ENCODE data around the gene F9.

F9 gene

DNA sequence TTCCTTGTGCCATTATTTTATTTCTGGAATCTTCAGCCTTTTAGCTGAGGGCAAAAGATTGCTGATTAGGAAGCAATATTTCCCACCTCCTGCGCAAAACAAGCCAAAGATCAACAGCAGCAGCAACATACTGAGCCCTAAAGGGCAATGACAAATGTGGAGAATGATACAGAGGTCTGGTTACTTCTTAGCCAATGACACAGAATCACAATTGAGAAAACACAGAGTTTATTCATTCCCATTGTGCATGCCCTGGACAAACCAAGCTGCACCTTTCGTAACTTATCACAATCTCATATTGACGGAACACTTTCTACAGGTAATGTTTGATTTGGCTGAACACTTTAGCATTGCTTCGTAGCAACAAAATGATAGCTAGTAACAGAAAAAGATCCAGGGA, 13.4 kb downstream of the F9 start:
- Histone ChIP-seq H3K27me3 (ENCODE audit: control insufficient read depth, insufficient read depth, low read length) (no peaks in the 10 kb centered on the region), H3K4me3 (ENCODE audit: low read depth, low read length) (no peak overlapping the region), H3K4me1 (ENCODE audit: control insufficient read depth, insufficient read depth, low read length) (no peaks in the 10 kb centered on the region), H3K36me3 (ENCODE audit: control insufficient read depth, insufficient read depth, low read length) (no peaks in the 10 kb centered on the region), H3K9me3 (ENCODE audit: control insufficient read depth, insufficient read depth, low read length) (no peaks in the 10 kb centered on the region), H3K9ac (ENCODE audit: low read depth, low read length) (no peak overlapping the region)

DNA sequence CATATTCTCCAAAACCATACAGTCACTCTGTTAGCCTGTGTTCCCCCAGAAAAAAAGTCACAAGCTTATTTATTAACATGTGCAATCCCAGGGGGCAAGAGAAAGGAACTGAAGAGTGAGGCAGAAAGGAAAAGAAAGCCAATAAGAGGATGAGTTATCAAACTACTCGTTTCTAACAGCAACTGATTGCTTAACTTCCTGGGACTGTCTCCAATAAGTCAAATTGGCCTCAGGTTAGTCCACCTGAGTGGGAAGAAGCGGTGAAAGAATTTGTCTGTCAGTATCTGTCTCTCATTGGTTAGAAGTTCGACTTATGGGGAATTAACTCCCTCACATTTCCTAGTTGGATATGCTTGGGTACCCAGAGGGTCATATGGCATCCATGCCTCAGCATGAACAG, 14.1 kb downstream of the F9 start:
- H3K9ac ChIP-seq (ENCODE audit: low read depth, low read length): no peak overlapping the region
- H3K9me3 ChIP-seq (ENCODE audit: control insufficient read depth, insufficient read depth, low read length): no peaks in the 10 kb centered on the region
- H3K4me3 ChIP-seq (ENCODE audit: low read depth, low read length): no peak overlapping the region
- H3K4me1 ChIP-seq (ENCODE audit: control insufficient read depth, insufficient read depth, low read length): no peaks in the 10 kb centered on the region
- H3K36me3 ChIP-seq (ENCODE audit: control insufficient read depth, insufficient read depth, low read length): no peaks in the 10 kb centered on the region
- H3K27me3 ChIP-seq (ENCODE audit: control insufficient read depth, insufficient read depth, low read length): no peaks in the 10 kb centered on the region

DNA sequence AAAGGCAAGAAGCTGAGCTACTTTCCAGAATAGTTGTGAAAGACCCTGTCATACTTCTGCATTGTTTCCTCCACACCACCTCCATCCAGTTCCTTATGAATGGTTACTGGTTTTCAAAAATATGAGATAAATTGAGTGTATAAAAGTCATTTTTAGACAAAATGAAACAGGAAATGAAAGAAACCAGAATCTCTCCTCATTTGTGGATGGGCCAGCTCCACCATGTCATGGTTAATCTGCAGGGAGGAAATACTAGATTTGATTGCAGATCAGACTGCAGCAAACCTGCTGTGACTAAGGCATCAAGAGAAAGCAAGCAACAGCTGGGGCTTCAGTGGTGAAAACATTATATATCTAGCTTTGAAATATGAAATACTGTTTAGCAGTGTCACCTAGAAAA, 23.8 kb downstream of the F9 start:
- H3K27me3 ChIP-seq (ENCODE audit: control insufficient read depth, insufficient read depth, low read length): no peaks in the 10 kb centered on the region
- H3K36me3 ChIP-seq (ENCODE audit: control insufficient read depth, insufficient read depth, low read length): no peaks in the 10 kb centered on the region
- H3K9ac ChIP-seq (ENCODE audit: low read depth, low read length): no peak overlapping the region
- H3K4me3 ChIP-seq (ENCODE audit: low read depth, low read length): no peak overlapping the region
- no peaks in the 10 kb centered on the region for H3K4me1 ChIP-seq (ENCODE audit: control insufficient read depth, insufficient read depth, low read length)
- no peaks in the 10 kb centered on the region for H3K9me3 ChIP-seq (ENCODE audit: control insufficient read depth, insufficient read depth, low read length)

DNA sequence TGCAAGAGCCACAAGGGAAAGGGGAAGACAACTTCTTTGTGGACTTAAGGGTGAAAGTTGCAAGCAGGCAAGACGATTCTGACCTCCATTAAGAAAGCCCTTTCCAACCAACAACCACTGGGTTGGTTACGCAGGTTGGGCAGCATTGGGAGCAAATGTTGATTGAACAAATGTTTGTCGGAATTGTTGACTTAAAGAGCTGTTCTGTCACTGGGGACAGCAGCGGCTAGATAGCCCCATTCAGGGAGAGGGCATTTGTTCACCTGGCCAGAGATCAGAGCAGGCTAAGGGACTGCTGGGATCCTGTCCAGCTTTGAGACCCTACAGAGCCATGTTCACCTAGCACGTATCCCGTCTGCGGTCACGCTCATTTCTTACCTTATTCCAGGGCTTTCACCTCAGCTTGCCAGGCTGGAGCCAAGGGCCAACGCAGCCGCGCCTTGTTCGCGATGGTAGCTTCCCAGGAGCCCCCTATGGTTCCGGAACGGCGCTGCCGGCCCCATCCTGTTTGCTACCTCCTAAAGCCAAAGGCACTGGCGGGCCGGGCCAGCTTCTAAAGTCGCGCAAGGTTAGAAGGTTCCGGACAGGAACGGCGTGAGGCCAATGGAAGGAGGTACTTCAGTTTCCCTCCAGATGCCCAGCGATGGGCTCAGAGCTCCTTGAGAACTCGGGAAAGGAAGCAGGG, 24.6 kb downstream of the F9 start:
- Histone ChIP-seq H3K4me3 (ENCODE audit: low read depth, low read length) (no peak overlapping the region), H3K27me3 (ENCODE audit: control insufficient read depth, insufficient read depth, low read length) (no peaks in the 10 kb centered on the region), H3K4me1 (ENCODE audit: control insufficient read depth, insufficient read depth, low read length) (no peaks in the 10 kb centered on the region), H3K9ac (ENCODE audit: low read depth, low read length) (no peak overlapping the region), H3K36me3 (ENCODE audit: control insufficient read depth, insufficient read depth, low read length) (no peaks in the 10 kb centered on the region), H3K9me3 (ENCODE audit: control insufficient read depth, insufficient read depth, low read length) (no peaks in the 10 kb centered on the region)

DNA sequence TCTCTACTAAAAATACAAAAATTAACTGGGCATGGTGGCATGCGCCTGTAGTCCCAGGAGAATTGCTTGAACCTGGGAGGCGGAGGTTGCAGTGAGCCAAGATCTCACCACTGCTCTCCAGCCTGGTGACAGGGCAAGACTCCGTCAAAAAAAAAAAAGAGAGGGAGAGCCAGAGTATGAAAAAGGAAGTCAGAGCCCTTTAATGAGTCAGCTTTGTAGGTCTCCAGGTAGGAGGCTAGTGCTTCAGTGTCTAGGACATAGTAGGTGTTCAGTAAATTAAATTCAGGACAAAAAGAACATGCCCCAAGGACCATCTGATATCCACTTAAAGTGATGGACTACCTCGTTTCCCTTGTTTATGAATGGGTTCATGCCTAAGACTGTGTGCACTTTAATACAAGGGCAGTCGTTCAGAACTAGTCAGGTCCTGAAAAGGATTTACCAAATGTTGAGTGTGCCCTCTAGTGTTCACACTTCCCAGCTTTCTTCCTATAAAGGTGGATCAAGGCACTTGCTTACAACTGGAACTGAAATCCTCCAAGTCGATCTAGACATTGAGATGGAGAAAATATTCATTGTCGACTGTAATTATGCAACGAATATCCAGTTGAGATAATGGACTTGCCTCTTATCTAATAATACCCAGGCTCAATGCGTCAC, 29.0 kb downstream of the F9 start:
- H3K4me3 ChIP-seq (ENCODE audit: low read depth, low read length): no peak overlapping the region
- H3K4me1 ChIP-seq (ENCODE audit: control insufficient read depth, insufficient read depth, low read length): no peaks in the 10 kb centered on the region
- H3K9me3 ChIP-seq (ENCODE audit: control insufficient read depth, insufficient read depth, low read length): no peaks in the 10 kb centered on the region
- no peaks in the 10 kb centered on the region for H3K27me3 ChIP-seq (ENCODE audit: control insufficient read depth, insufficient read depth, low read length)
- H3K9ac ChIP-seq (ENCODE audit: low read depth, low read length): no peak overlapping the region
- H3K36me3 ChIP-seq (ENCODE audit: control insufficient read depth, insufficient read depth, low read length): no peaks in the 10 kb centered on the region

DNA sequence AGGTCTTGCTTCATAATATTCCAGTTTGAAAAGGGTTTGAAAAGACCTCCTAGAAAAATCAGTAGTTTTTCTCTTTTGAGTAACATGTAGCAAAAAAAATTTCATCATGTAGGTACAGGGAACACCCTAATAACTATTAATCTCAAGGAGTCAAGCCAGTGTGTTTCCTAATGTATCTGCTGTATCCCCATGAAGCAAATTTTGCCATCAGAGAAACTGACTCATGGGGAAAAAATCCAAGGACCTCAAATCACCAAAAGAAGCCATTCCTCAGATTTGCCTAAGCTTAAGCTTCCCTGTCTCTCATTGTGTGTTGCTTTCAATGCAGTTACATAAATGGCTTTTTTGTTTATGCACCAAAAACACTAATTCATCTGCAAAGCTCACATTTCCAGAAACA, 29.7 kb downstream of the F9 start:
- H3K9ac ChIP-seq (ENCODE audit: low read depth, low read length): no peak overlapping the region
- H3K27me3 ChIP-seq (ENCODE audit: control insufficient read depth, insufficient read depth, low read length): no peaks in the 10 kb centered on the region
- H3K4me1 ChIP-seq (ENCODE audit: control insufficient read depth, insufficient read depth, low read length): no peaks in the 10 kb centered on the region
- H3K9me3 ChIP-seq (ENCODE audit: control insufficient read depth, insufficient read depth, low read length): no peaks in the 10 kb centered on the region
- H3K4me3 ChIP-seq (ENCODE audit: low read depth, low read length): no peak overlapping the region
- H3K36me3 ChIP-seq (ENCODE audit: control insufficient read depth, insufficient read depth, low read length): no peaks in the 10 kb centered on the region

DNA sequence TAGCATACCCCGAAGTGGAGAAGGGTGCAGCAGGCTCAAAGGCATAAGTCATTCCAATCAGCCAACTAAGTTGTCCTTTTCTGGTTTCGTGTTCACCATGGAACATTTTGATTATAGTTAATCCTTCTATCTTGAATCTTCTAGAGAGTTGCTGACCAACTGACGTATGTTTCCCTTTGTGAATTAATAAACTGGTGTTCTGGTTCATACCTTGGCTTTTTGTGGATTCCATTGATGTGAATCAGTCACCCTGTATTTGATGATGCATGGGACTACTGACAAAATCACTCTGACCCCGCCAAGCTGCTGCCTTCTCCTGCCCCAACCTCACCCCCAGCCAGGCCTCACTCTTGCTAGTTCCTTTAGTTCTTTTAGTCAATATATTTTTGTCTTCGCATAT, 32.7 kb downstream of the F9 start:
- Histone ChIP-seq H3K27me3 (ENCODE audit: control insufficient read depth, insufficient read depth, low read length) (no peaks in the 10 kb centered on the region), H3K36me3 (ENCODE audit: control insufficient read depth, insufficient read depth, low read length) (no peaks in the 10 kb centered on the region), H3K9me3 (ENCODE audit: control insufficient read depth, insufficient read depth, low read length) (no peaks in the 10 kb centered on the region), H3K4me3 (ENCODE audit: low read depth, low read length) (no peak overlapping the region), H3K9ac (ENCODE audit: low read depth, low read length) (no peak overlapping the region), H3K4me1 (ENCODE audit: control insufficient read depth, insufficient read depth, low read length) (no peaks in the 10 kb centered on the region)

DNA sequence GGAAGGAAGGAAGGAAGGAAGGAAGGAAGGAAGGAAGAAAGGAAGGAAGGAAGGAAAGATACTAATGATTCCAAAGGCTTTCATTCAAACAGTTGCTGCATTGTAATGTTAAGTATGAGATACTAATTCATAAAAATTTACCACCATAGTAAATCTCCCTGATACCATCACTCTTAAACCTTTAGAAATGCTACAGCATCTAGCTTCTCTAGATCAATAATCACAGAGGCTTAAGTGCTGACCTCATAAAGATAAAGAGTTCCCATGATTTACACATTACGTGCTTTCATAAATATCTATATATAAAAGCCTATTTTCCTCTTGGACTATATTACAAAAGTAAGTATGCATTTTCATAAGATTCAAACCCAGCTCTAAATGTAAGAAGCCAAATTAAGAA, 36.4 kb downstream of the F9 start:
- Histone ChIP-seq H3K4me3 (ENCODE audit: low read depth, low read length) (no peak overlapping the region), H3K4me1 (ENCODE audit: control insufficient read depth, insufficient read depth, low read length) (no peaks in the 10 kb centered on the region), H3K36me3 (ENCODE audit: control insufficient read depth, insufficient read depth, low read length) (no peaks in the 10 kb centered on the region), H3K27me3 (ENCODE audit: control insufficient read depth, insufficient read depth, low read length) (no peaks in the 10 kb centered on the region), H3K9me3 (ENCODE audit: control insufficient read depth, insufficient read depth, low read length) (no peaks in the 10 kb centered on the region), H3K9ac (ENCODE audit: low read depth, low read length) (no peak overlapping the region)

DNA sequence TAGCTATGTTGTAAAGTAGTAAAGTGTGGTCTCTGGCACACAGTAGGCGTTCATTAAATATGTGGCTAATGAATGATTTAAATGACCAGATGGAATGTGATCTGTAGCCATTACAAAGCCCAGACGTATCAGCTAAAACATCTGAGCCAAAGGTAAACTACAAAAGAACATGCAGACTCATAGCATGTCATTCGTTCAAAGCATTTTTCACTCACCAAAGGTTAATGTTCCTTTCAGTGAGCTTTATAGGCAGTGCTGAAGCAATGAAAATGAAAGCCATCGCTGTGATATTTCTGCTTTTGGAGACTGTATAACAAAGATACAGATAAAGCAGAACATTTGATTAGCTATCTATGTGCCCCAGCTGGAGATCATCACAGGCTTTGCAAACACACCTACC, 50.5 kb downstream of the F9 start:
- no peak overlapping the region for H3K4me3 ChIP-seq (ENCODE audit: low read depth, low read length)
- H3K9me3 ChIP-seq (ENCODE audit: control insufficient read depth, insufficient read depth, low read length): no peaks in the 10 kb centered on the region
- H3K27me3 ChIP-seq (ENCODE audit: control insufficient read depth, insufficient read depth, low read length): no peaks in the 10 kb centered on the region
- H3K36me3 ChIP-seq (ENCODE audit: control insufficient read depth, insufficient read depth, low read length): no peaks in the 10 kb centered on the region
- H3K9ac ChIP-seq (ENCODE audit: low read depth, low read length): no peak overlapping the region
- no peaks in the 10 kb centered on the region for H3K4me1 ChIP-seq (ENCODE audit: control insufficient read depth, insufficient read depth, low read length)

DNA sequence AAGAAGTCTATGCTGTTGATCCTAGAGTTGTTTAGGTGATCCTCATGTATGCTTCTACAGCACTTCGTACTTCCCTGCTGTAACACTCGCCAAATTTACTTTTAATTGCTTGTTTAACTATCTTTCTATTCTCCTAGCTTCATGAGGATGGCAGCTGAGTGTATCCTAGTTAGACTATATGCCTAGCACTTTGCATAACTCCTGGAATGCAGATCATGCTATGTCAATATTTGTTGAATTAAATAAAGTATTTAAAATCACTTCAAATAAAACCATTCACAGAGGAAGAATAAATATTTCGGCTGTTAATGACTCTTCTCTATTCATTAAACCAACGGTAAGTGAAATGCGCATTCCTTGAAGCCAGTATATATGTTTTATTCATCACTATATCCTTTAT, 55.1 kb downstream of the F9 start:
- H3K4me1 ChIP-seq (ENCODE audit: control insufficient read depth, insufficient read depth, low read length): no peaks in the 10 kb centered on the region
- H3K4me3 ChIP-seq (ENCODE audit: low read depth, low read length): no peak overlapping the region
- H3K27me3 ChIP-seq (ENCODE audit: control insufficient read depth, insufficient read depth, low read length): no peaks in the 10 kb centered on the region
- H3K36me3 ChIP-seq (ENCODE audit: control insufficient read depth, insufficient read depth, low read length): no peaks in the 10 kb centered on the region
- no peaks in the 10 kb centered on the region for H3K9me3 ChIP-seq (ENCODE audit: control insufficient read depth, insufficient read depth, low read length)
- H3K9ac ChIP-seq (ENCODE audit: low read depth, low read length): no peak overlapping the region

DNA sequence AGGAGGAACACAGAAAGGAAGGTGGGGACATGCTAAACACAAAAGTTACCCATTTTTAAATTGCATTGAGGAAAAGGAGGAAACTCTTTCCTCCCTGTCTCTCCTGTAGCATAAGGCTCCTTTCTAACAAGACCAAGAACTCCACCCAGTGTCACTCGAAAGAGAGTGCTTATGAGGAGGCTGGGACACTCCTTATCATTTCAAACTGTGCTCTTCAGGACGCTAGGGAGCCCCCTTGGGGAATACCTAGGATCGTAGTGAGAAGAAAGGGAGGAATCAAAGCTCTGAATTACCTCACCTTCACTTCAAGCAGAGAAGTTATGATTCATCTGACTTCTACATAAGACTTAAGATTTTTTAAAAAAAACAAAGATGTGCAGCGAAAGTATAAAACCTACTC, 65.5 kb downstream of the F9 start:
- Histone ChIP-seq H3K4me3 (ENCODE audit: low read depth, low read length) (no peak overlapping the region), H3K36me3 (ENCODE audit: control insufficient read depth, insufficient read depth, low read length) (no peaks in the 10 kb centered on the region), H3K9ac (ENCODE audit: low read depth, low read length) (no peak overlapping the region), H3K9me3 (ENCODE audit: control insufficient read depth, insufficient read depth, low read length) (no peaks in the 10 kb centered on the region), H3K4me1 (ENCODE audit: control insufficient read depth, insufficient read depth, low read length) (no peaks in the 10 kb centered on the region), H3K27me3 (ENCODE audit: control insufficient read depth, insufficient read depth, low read length) (no peaks in the 10 kb centered on the region)

DNA sequence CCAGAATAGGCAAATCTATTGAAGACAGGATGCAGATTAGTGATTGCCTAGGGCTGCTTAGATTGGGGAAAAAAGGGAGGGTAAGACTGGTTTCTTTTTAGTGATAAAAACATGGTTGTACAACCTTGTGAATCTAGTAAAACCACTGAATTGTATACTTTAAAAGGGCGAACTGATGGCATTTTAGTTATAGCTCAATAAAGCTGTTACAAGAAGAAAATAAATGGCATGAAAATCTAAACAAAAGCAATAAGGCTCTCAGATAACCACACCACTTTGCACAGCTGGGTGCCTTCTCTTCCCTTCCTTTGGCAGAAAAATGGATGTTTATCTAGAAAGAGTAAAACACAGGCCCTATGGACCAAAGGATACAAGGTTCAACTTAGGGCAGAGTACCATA, 69.6 kb downstream of the F9 start:
- H3K9me3 ChIP-seq (ENCODE audit: control insufficient read depth, insufficient read depth, low read length): no peaks in the 10 kb centered on the region
- H3K4me1 ChIP-seq (ENCODE audit: control insufficient read depth, insufficient read depth, low read length): no peaks in the 10 kb centered on the region
- H3K36me3 ChIP-seq (ENCODE audit: control insufficient read depth, insufficient read depth, low read length): no peaks in the 10 kb centered on the region
- H3K9ac ChIP-seq (ENCODE audit: low read depth, low read length): no peak overlapping the region
- no peak overlapping the region for H3K4me3 ChIP-seq (ENCODE audit: low read depth, low read length)
- H3K27me3 ChIP-seq (ENCODE audit: control insufficient read depth, insufficient read depth, low read length): no peaks in the 10 kb centered on the region
